GM18499 (cell line): ENCODE measurements around the gene VTA1.

ENCODE experiments used
- ATAC-seq: cut with Tn5 transposase; IDR thresholded peaks from one replicate; pipeline ENCODE4 v1.9.1; 2021; ENCODE audit warnings: moderate number of reproducible peaks; ENCODE audit not compliant: insufficient read depth, unreplicated experiment

Gene VTA1

GRCh38 chr6:142258757-142259156, 111.7 kb downstream of the VTA1 start:
- ATAC-seq = no peak

GRCh38 chr6:142260748-142261147, 113.7 kb downstream of the VTA1 start:
- no peak for ATAC-seq

GRCh38 chr6:142262231-142262630, 115.2 kb downstream of the VTA1 start:
- ATAC-seq = no peak

DNA sequence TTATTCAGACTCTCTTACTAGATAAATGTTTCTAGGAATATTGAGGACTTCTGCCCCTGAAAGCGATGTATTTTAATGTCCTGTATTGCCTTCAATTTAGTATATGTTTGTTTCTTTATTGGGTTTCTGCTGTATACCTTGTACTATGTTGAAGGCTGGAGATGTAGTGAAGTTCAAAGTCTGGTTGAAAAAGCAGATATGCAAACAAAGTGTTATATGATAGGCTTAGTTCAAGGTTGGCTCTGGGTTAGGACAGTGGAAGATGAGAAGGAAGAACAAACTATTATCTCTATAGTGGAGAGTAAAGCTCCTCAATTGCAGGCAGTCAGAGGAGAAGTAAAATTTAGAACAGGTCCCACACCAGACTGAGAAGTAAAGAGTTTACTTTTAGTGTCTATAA, 118.4 kb downstream of the VTA1 start:
- no peak for ATAC-seq

GRCh38 chr6:142266060-142266459, 119.0 kb downstream of the VTA1 start:
- ATAC-seq = no peak

DNA sequence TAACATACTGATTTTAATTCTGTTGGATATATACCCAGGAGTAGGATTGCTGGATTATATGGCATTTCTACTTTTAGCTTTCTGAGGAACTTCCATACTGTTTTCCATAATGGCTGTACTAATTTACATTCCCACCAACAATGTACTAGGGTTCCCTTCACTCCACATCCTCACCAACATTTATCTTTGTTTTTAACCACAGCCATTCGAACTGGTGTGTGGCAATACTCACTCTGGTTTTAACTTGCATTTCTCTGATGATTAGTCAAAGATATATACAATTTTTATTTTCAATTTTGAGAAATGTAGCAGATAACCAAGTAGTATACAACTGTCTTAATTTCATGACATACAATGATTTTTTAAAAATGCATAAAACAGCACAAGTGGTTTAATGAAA, 124.4 kb downstream of the VTA1 start:
- ATAC-seq = no peak
